Measurements from ENCODE around the gene AP5B1. TPM values are rescaled to one million over a fixed set of nuclear protein-coding genes. Genes with fewer than 3 reads are reported as not detected.

AP5B1 gene
- total RNA-seq, 1 donor from 2014 or later: 3.6 TPM

GRCh38 chr11:65726660-65727059 lies 54.1 kb downstream of the AP5B1 start:
- Mint-ChIP-seq H3K27ac (no peak overlapping the region), H3K4me1 (no peaks in the 10 kb centered on the region), H3K36me3 (no peaks in the 10 kb centered on the region), H3K27me3 (ENCODE audit: insufficient read depth, low read depth) (peaks cover 6% of the 10 kb centered on the region), H3K4me3 (no peak overlapping the region), H3K9me3 (peaks cover under 1% of the 10 kb centered on the region)
- Histone ChIP-seq H4K20me1 (ENCODE audit: low read depth) (no peaks in the 10 kb centered on the region), H3K4me3 (no peak overlapping the region), H2AFZ (replicated peaks) (no peak overlapping the region), H3F3A (ENCODE audit: low read depth) (no peaks in the 10 kb centered on the region), H3K4me2 (no peak overlapping the region), H3K9ac (no peak overlapping the region), H3K4me1 (no peaks in the 10 kb centered on the region), H3K27me3 (peaks cover 29% of the 10 kb centered on the region), H3K79me2 (ENCODE audit: low read depth) (no peaks in the 10 kb centered on the region), H3K9me3 (ENCODE audit: low read depth) (no peaks in the 10 kb centered on the region), H3K27ac (no peak overlapping the region), H3K36me3 (no peaks in the 10 kb centered on the region)
- TF ChIP-seq CTCF (IDR thresholded peaks at IDR 0.05): peak; percentile 22
- TF ChIP-seq EZH2 (IDR thresholded peaks at IDR 0.05): no peak
- no peak for TF ChIP-seq EZH2phosphoT487 (IDR thresholded peaks at IDR 0.05)
- no peak for DNase-seq (ENCODE audit: low spot score)

Other genes with a start within 250 kb of the AP5B1 start
- 1.2 and 6.1 TPM in 2 replicates for gene LTBP3, start 222.6 kb downstream of the AP5B1 start, total RNA-seq (ENCODE audit: low replicate concordance)
- 15.5 and 34.0 TPM in 2 replicates for gene ZNRD2, start 210.5 kb downstream of the AP5B1 start, total RNA-seq (ENCODE audit: low replicate concordance)
- 11.7 and 27.8 TPM in 2 replicates for gene FAM89B, start 208.4 kb downstream of the AP5B1 start, total RNA-seq (ENCODE audit: low replicate concordance)
- gene EHBP1L1, start 204.9 kb downstream of the AP5B1 start, total RNA-seq (ENCODE audit: low replicate concordance): 4.7 and 5.1 TPM in 2 replicates
- 0.34 TPM in 1 of 2 replicates, not detected in the other for gene KCNK7, start 185.2 kb downstream of the AP5B1 start, total RNA-seq (ENCODE audit: low replicate concordance)
- gene MAP3K11, start 166.8 kb downstream of the AP5B1 start, total RNA-seq (ENCODE audit: low replicate concordance): 9.9 and 42.0 TPM in 2 replicates
- gene PCNX3, start 165.2 kb downstream of the AP5B1 start, total RNA-seq (ENCODE audit: low replicate concordance): 6.6 and 19.3 TPM in 2 replicates
- 4.7 and 16.4 TPM in 2 replicates for gene SIPA1, start 142.9 kb downstream of the AP5B1 start, total RNA-seq (ENCODE audit: low replicate concordance)
- gene RELA, start 118.1 kb downstream of the AP5B1 start, total RNA-seq (ENCODE audit: low replicate concordance): 11.0 and 14.7 TPM in 2 replicates
- gene KAT5, start 68.7 kb downstream of the AP5B1 start, total RNA-seq (ENCODE audit: low replicate concordance): 21.0 and 41.7 TPM in 2 replicates
- gene RNASEH2C, start 60.2 kb downstream of the AP5B1 start, total RNA-seq (ENCODE audit: low replicate concordance): 23.4 and 53.3 TPM in 2 replicates
- gene OVOL1, start 6.1 kb upstream of the AP5B1 start, total RNA-seq (ENCODE audit: low replicate concordance): 0.12 TPM in 1 of 2 replicates, not detected in the other
- 1.4 and 3.0 TPM in 2 replicates for gene SNX32, start 53.0 kb upstream of the AP5B1 start, total RNA-seq (ENCODE audit: low replicate concordance)
- gene CFL1, start 77.2 kb upstream of the AP5B1 start, total RNA-seq (ENCODE audit: low replicate concordance): 704 and 971 TPM in 2 replicates
- gene MUS81, start 79.5 kb upstream of the AP5B1 start, total RNA-seq (ENCODE audit: low replicate concordance): 36.8 and 42.4 TPM in 2 replicates
- gene EFEMP2, start 91.8 kb upstream of the AP5B1 start, total RNA-seq (ENCODE audit: low replicate concordance): 9.2 and 25.1 TPM in 2 replicates
- gene CTSW, start 98.9 kb upstream of the AP5B1 start, total RNA-seq (ENCODE audit: low replicate concordance): not detected in 2 replicates
- gene FIBP, start 107.5 kb upstream of the AP5B1 start, total RNA-seq (ENCODE audit: low replicate concordance): 92.1 and 113 TPM in 2 replicates
- gene CCDC85B, start 109.7 kb upstream of the AP5B1 start, total RNA-seq (ENCODE audit: low replicate concordance): 3.9 and 23.1 TPM in 2 replicates
- gene FOSL1, start 119.4 kb upstream of the AP5B1 start, total RNA-seq (ENCODE audit: low replicate concordance): not detected in 2 replicates
- gene C11orf68, start 138.1 kb upstream of the AP5B1 start, total RNA-seq (ENCODE audit: low replicate concordance): 6.9 and 22.4 TPM in 2 replicates
- gene DRAP1, start 138.4 kb upstream of the AP5B1 start, total RNA-seq (ENCODE audit: low replicate concordance): 51.0 and 74.8 TPM in 2 replicates
- 3.0 and 7.3 TPM in 2 replicates for gene TSGA10IP, start 164.5 kb upstream of the AP5B1 start, total RNA-seq (ENCODE audit: low replicate concordance)
- gene SART1, start 180.8 kb upstream of the AP5B1 start, total RNA-seq (ENCODE audit: low replicate concordance): 8.6 and 39.5 TPM in 2 replicates
- 22.2 and 26.3 TPM in 2 replicates for gene EIF1AD, start 221.2 kb upstream of the AP5B1 start, total RNA-seq (ENCODE audit: low replicate concordance)
- gene BANF1, start 221.5 kb upstream of the AP5B1 start, total RNA-seq (ENCODE audit: low replicate concordance): 39.8 and 80.9 TPM in 2 replicates
- 0.50 TPM in 1 of 2 replicates, not detected in the other for gene CST6, start 231.0 kb upstream of the AP5B1 start, total RNA-seq (ENCODE audit: low replicate concordance)
- not detected in 2 replicates for gene CATSPER1, start 245.5 kb upstream of the AP5B1 start, total RNA-seq (ENCODE audit: low replicate concordance)